Measurements from ENCODE around the gene CGNL1.

CGNL1 gene

GRCh38 chr15:57442335-57442734, 66.0 kb downstream of the CGNL1 start (continued):
- TF ChIP-seq ZNF639 (tag by site-specific recombination; IDR thresholded peaks at IDR 0.05), result no peak
- no peak for TF ChIP-seq ZNF223 (tag by site-specific recombination; IDR thresholded peaks at IDR 0.05)
- no peak for TF ChIP-seq ZEB2 (tag by site-specific recombination; IDR thresholded peaks at IDR 0.05)

- POLR2A ChIA-PET, result no interaction called here
These were observed 67.2 kb downstream of the CGNL1 start for GRCh38 chr15:57443486-57443885.

GRCh38 chr15:57444877-57445513, 68.7 kb downstream of the CGNL1 start:
- H3K4me1 ChIP-seq (ENCODE audit: control insufficient read depth, insufficient read depth, low read length), result peaks cover 6% of the 10 kb centered on the region
- H3K27ac ChIP-seq (ENCODE audit: extremely low read depth, low read depth, low read length), result no peak overlapping the region
- CTCF ChIA-PET, result interaction anchor here (2.1 kb wide), 1 partner anchor 82 kb away, joined by 5 read pairs; no protein-coding TSS in a partner anchor
- peaks cover 0 to 4% of the 10 kb centered on the region in 2 experiments; a peak in 1 of 3 replicates for H3K36me3 ChIP-seq (ENCODE audit: control insufficient read depth in 2 of 2, insufficient read depth in 1 of 2, low read length in 2 of 2)
- POLR2A ChIA-PET, result no interaction called here
- no peak overlapping the region for H3K4me3 ChIP-seq (ENCODE audit: low read depth, low read length)
- no peaks in the 10 kb centered on the region for H3K9me3 ChIP-seq (ENCODE audit: control insufficient read depth, insufficient read depth, low read depth, low read length)
- peak; percentile 55; the same call in 1 of the 2 replicates for TF ChIP-seq PRDM6 (tag by site-specific recombination; IDR thresholded peaks at IDR 0.05)
- no peak for TF ChIP-seq ZBTB20 (tag by site-specific recombination; IDR thresholded peaks at IDR 0.05)
- no peak for TF ChIP-seq ZNF341 (tag by site-specific recombination; IDR thresholded peaks at IDR 0.05; ENCODE audit: low read depth)
- no peak for TF ChIP-seq ZNF623 (tag by site-specific recombination; IDR thresholded peaks at IDR 0.05)
- TF ChIP-seq ZSCAN16 (tag by site-specific recombination; IDR thresholded peaks at IDR 0.05), result no peak
- no peak for TF ChIP-seq ZNF280D (tag by site-specific recombination; IDR thresholded peaks at IDR 0.05)
- no peak for TF ChIP-seq ZNF335 (tag by site-specific recombination; conservative IDR thresholded peaks at IDR 0.05)
- no peak for TF ChIP-seq ZNF140 (tag by site-specific recombination; IDR thresholded peaks at IDR 0.05)
- TF ChIP-seq ZNF404 (tag by site-specific recombination; IDR thresholded peaks at IDR 0.05), result no peak
- no peak for TF ChIP-seq ZNF239 (tag by site-specific recombination; IDR thresholded peaks at IDR 0.05)
- TF ChIP-seq SP2 (tag by site-specific recombination; IDR thresholded peaks at IDR 0.05), result no peak
- no peak for TF ChIP-seq ZFP3 (tag by site-specific recombination; IDR thresholded peaks at IDR 0.05; ENCODE audit: low read depth)
- peak; percentile 60; the same call in 1 of the 2 replicates for TF ChIP-seq ZNF121 (tag by site-specific recombination; IDR thresholded peaks at IDR 0.05)
- no peak for TF ChIP-seq MZF1 (tag by site-specific recombination; IDR thresholded peaks at IDR 0.05; ENCODE audit: borderline replicate concordance)

More at GRCh38 chr15:57443486-57443885, 67.2 kb downstream of the CGNL1 start:
- Histone ChIP-seq H3K9me3 (ENCODE audit: control insufficient read depth, insufficient read depth, low read depth, low read length) (no peaks in the 10 kb centered on the region), H3K27ac (ENCODE audit: extremely low read depth, low read depth, low read length) (no peak overlapping the region), H3K4me1 (ENCODE audit: control insufficient read depth, insufficient read depth, low read length) (peaks cover 6% of the 10 kb centered on the region), H3K4me3 (ENCODE audit: low read depth, low read length) (no peak overlapping the region), H3K36me3 (ENCODE audit: control insufficient read depth in 2 of 2, insufficient read depth in 1 of 2, low read length in 2 of 2) (peaks cover 0 to 4% of the 10 kb centered on the region in 2 experiments; a peak in 1 of 3 replicates)
- CTCF ChIA-PET, result interaction anchor here (2.1 kb wide), 1 partner anchor 84 kb away, joined by 5 read pairs; no protein-coding TSS in a partner anchor
- TF ChIP-seq ZNF423 (tag by site-specific recombination; IDR thresholded peaks at IDR 0.05) (no peak), GFI1B (tag by site-specific recombination; IDR thresholded peaks at IDR 0.05) (no peak), ZNF26 (tag by site-specific recombination; IDR thresholded peaks at IDR 0.05) (no peak), ZBTB8A (tag by site-specific recombination; IDR thresholded peaks at IDR 0.05) (no peak), ZBTB1 (tag by site-specific recombination; IDR thresholded peaks at IDR 0.05) (no peak), ZNF792 (tag by site-specific recombination; IDR thresholded peaks at IDR 0.05) (no peak), RBAK (tag by site-specific recombination; IDR thresholded peaks at IDR 0.05) (no peak), ZNF221 (tag by site-specific recombination; IDR thresholded peaks at IDR 0.05; ENCODE audit: borderline replicate concordance) (no peak), ZNF362 (tag by site-specific recombination; IDR thresholded peaks at IDR 0.05) (no peak), ZNF626 (tag by site-specific recombination; IDR thresholded peaks at IDR 0.05) (no peak), ZNF214 (tag by site-specific recombination; IDR thresholded peaks at IDR 0.05; ENCODE audit: borderline replicate concordance) (no peak)
